ENCODE measurements around the gene ACOXL.

The ACOXL gene

DNA sequence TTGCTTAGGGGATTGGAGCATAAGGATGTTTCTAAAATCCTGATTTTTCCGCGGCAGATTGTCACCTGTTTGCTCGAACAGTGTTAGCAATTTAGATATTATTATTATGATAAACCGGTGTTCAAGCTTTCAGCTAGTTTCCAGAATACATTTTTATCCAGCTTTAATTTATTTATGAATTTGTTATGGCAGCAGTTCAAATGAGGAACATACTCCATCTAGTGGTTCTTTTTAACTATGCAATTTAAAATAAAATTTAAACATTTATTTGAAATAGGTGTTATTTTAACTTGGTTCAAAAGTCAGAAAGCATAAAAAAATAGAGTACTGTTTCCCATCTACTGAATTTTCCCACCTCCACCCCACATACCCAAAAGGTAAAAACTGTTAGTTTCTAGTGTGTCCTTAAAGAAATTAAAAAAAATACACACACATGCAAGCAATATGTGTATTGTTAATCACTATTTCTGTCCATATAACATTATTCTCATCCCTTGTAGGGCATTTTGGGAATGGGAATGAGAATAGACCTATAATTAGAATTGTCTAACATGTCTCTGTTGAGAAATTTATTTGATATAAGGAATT lies 23.2 kb downstream of the ACOXL start:
- peak; percentile 30 for DNase-seq (ENCODE audit: low spot score)

DNA sequence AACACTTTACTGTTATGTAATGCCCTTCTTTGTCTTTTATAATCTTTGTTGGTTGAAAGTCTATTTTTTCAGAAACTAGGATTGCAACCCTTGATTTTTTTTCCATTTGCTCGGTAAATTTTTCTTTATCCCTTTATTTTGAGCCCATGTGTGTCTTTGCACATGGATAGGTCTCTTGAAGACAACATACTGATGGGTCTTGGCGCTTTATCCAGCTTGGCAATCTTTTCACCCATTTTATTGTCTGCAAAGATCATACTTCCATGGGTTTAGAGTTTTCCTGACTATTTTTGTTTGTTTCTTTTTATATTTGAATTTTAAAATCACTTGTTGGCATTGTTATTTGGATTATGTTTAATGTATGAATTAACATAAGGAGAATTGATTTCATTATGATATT lies 27.0 kb downstream of the ACOXL start:
- DNase-seq (ENCODE audit: low spot score) = no peak

GRCh38 chr2:110764931-110765330 lies 32.6 kb downstream of the ACOXL start:
- DNase-seq (ENCODE audit: low spot score) = no peak

- no peak for DNase-seq (ENCODE audit: low spot score)
Measured at GRCh38 chr2:110766291-110766690, 33.9 kb downstream of the ACOXL start.

GRCh38 chr2:110768591-110768990 lies 36.2 kb downstream of the ACOXL start:
- no peak for DNase-seq (ENCODE audit: low spot score)

DNA sequence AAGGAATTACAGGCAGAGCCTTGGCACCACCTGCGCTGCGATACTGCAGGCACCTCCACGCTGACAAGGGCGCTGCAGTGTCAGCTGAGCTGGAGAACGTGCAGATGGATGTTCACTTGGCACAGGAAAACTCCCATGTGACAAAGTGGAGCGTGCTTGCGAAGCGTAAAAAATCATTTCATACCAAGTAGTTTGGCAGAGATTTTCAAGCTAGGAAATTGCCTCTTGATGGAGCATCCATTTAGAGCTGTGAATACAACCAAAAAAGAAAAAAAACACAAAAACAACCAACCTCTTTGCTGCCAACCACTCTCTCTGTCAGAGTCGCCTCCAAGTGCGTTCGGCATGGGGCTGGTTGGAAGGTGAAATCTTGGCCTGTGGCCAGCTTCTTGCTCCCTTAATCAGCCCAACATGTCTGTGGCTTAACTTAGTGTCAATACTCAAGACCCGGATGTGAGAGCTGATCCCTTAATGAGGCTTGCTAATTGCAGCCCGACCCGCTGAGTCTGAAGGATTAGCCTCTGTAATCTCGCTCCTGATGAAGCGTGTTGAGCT lies 38.1 kb downstream of the ACOXL start:
- no peak for DNase-seq (ENCODE audit: low spot score)

- peak; percentile 51 for DNase-seq (ENCODE audit: low spot score)
Measured at GRCh38 chr2:110770959-110771431, 38.6 kb downstream of the ACOXL start.

DNA sequence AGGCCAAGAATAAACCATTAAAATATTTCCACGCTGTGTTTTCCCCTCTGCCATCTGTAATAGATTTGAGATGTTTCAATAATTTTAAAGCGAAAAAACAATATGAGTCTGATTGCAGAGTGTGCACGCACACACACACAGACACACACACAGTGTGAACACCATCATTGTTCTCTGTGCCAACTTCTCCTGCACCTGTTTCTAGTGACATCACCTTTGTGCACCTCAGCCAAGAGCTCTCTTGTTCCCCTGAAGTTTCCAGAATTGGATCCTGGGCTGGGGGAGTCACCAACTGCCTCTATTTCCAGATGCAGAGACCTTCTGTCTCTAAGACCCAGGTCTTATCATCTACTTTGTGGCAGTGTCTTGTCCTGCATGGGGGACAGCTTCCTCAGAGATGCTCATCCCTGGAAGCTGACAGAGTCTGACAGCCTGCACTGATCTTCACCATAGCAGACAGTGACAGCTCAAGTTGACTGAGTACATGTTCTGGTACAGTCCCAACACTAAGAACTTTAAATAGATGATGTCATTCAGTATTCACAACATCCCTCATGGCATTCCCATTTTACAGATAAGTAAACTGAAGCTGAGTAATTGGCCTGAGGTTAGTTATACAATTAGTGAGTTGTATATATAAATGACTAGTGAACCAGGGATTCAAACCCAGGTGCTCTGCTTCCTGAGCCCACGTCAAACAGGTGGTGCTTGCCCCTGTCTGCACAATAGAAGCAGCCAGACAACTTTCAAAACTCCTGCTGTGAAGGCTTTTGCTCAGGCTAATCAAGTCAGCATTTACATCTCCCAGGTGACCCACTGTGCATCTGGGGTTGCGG lies 39.4 kb downstream of the ACOXL start:
- DNase-seq (ENCODE audit: low spot score) = no peak

DNA sequence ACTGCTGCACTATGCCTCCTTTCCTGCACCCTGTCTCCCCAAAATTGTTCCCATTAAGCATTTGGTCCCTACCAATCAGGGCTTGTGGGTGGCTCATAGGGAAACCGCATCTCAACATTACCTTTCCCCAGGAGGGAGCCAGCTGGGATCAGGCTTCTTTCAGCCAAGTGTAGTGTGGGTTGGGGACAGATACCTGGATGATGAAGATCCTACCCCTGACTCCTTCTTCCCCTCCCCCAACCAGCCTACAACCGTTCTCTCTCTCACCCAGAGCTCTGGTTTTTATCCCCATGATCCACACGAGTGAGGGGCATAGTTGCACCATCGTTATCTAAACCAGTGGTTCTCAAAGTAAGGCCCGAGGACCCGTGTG lies 40.0 kb downstream of the ACOXL start:
- DNase-seq (ENCODE audit: low spot score) = no peak

DNA sequence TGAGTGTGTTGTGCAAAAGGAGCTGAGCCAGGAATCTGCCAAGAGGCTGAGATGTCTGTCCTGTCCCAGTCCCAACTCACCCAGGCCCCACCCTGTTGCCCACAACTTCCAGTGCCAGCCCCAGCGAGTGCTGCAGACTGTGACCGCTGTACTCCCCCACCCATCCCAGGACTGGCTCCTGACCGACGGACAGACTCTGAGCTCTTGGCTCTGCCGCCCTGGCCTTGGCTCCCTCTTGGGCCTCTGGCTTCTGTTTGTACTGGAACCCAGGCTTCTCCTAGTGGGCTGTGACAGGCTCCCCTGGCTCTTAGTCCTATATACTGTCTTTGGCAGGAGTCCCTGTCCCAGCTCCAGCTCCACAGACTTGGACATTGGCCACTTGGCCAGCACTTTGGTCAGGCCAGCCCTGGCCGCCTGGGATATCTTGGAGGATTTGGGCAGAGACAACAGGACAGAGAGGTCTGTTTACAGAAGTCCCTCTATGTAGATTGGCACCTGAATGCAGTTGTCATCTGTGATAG lies 41.1 kb downstream of the ACOXL start:
- DNase-seq (ENCODE audit: low spot score) = no peak

- DNase-seq (ENCODE audit: low spot score) = no peak
Measured at GRCh38 chr2:110774701-110775100, 42.3 kb downstream of the ACOXL start.

GRCh38 chr2:110777531-110778311 lies 45.3 kb downstream of the ACOXL start:
- DNase-seq (ENCODE audit: low spot score) = no peak

DNA sequence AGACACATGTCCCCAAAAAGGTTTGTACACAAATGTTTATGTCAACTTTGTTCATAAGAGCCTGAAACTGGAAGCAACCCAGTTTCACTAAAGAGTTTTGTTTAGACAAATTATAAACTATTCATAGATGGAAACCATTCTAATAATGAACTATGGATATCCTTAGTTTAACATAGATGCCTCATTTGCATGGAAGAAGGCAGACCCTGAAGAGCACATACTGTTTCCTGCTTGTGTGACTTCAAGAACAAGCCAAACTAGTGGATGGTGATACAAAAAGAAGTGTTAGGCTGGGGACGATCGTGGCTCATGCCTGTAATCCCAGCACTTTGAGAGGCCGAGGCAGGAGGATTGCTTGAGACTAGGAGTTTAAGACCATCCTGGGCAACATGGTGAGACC lies 48.1 kb downstream of the ACOXL start:
- no peak for DNase-seq (ENCODE audit: low spot score)

GRCh38 chr2:110783196-110783873 lies 51.0 kb downstream of the ACOXL start:
- no peak for DNase-seq (ENCODE audit: low spot score)

DNA sequence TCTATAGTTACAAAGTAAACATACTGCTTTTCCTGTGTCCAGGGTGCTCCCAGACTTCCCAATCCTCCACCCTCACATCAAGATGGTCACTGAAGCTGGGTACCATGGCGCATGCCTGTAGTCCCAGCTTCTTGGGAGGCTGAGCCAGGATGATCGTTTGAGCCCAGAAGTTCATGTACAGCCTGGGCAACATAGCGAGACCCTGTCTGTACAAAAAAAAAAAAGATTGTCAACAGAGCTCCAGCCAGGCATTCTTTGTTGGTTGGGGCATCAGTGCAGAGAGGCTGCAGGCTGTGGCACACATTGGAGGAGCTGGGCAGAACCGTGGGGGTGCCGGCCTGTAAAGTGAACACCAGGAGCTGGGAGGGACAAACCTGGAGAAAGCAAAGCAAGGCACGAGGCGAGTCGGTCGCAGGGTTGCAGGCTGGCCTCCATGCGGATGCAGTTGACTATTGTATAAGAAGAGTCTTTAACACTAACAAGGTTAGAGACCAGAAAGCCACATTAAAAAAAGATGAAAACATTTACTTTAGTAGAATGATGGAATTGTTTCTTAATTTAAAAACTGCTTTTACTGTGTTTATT lies 51.8 kb downstream of the ACOXL start:
- DNase-seq (ENCODE audit: low spot score) = no peak

DNA sequence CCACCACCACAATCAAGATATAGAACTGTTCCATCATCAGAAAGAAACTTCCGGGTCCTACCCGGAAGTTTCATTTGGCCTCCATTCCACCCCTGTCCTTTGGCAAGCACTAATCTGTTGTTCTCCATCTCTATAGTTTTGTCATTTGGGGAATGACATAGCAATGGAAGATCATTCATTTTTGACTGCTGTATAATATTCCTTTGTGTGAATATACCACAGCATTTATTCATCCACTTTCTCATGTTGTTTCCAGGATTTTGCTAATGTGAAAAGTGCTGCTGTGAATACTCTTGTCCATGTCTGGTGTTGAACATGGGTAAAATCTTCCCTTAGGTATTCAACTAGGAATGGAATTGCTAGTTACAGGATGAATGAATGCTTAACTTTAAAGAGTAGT lies 53.1 kb downstream of the ACOXL start:
- no peak for DNase-seq (ENCODE audit: low spot score)

GRCh38 chr2:110788976-110789375 lies 56.6 kb downstream of the ACOXL start:
- no peak for DNase-seq (ENCODE audit: low spot score)

DNA sequence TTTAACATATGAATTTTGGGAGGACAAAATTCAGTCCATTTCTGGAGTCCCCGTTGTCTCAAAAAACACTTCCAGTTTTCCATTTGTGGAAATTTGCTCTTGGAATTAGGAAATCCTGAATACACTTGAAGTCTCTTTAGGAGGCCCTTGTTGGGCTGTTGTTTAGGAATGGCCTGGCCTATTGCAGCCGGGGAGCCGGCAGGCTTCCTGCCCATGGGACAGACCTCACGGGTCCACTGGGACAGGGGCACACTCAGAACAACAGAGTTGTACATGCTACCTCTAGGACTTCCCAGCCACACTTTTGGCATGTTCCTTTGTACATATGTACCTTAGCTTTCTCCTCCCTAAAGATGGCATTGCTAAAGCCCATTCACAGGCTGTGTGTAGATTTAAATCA lies 57.3 kb downstream of the ACOXL start:
- DNase-seq (ENCODE audit: low spot score) = no peak

DNA sequence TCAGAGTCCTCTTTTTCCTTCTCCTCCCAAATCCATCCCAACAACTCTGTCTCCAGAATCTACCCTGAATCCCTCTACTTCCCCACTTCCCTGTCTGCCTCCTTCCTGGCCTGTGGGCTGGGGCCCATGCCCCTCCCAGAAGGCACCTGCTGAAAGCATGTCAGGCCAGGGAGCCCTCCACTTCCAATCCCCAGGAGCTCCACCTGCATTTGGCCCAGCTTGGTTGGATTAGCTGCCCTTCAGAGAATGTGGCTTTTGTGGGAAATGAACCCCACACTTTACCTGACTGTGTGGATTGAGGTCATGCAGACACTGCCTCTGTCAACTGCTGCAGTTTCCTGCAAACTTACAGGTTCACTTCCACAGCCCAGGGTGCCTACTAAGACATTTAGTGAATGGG lies 58.5 kb downstream of the ACOXL start:
- DNase-seq (ENCODE audit: low spot score) = no peak

- DNase-seq (ENCODE audit: low spot score) = no peak
Measured at GRCh38 chr2:110791435-110791834, 59.1 kb downstream of the ACOXL start.

- DNase-seq (ENCODE audit: low spot score) = no peak
Measured at GRCh38 chr2:110793034-110793433, 60.7 kb downstream of the ACOXL start.
